Stimulated activated CD8-positive, alpha-beta memory T cell treated with anti-CD3 and anti-CD28 coated beads, Interleukin-12 subunit alpha, Interleukin-12 subunit beta, amount 100 ng/mL, for 1 hour (primary cell): ENCODE results near the gene HPX.
A peak's percentile ranks its signal among the peaks of the same experiment; 100 is the strongest.
"Not testable (repeated sequence)": the region's sequence is repeated elsewhere in the genome, so short reads cannot be mapped to it uniquely, and the experiment has no call there.

Source experiments
- DNase-seq: peaks from one replicate; pipeline ENCODE4 v3.0.0-alpha.2; 2020; ENCODE audit warnings: low read depth

HPX gene

DNA sequence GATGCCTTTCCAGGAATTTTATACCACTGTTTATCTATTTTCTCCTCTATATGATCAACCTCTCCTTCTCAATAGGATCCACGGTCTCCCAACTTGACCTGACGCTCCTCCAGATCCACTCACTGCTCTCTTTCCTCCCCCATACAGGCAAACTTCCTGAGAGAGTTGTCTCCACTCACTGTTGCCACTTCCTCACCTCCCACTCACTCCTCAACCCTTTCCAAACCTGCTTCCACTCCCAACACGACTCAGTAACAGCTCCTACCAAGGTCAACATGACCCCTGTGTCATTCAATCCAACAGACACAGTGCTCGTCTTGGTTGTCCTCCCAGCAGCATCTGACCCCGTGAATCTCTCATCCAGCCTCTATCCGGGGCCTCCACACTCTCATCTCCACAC is 25.0 kb downstream of the HPX start:
- no peak for DNase-seq

DNA sequence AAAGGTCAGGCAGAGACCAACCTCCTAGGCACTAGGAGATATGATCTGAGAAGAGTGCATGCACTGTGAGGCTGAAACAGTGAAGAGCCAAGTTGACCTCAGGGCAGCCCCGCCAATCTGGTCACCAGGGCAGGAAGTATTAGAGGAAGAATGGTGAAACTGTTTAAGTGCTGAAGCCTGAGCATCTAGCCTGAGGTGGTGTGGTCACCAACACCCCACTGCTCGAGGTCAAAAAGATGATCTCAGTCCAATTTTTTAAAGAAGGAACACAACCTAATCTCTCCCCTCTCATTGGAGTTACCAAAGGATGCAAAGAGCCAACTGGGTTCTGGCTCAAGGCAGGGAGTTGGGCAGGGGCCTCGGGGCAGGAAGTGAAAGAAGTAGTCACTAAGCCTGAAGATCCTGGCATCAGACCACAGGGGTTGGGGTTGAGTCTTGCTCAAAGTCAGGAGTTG is 25.9 kb downstream of the HPX start:
- no peak for DNase-seq

DNA sequence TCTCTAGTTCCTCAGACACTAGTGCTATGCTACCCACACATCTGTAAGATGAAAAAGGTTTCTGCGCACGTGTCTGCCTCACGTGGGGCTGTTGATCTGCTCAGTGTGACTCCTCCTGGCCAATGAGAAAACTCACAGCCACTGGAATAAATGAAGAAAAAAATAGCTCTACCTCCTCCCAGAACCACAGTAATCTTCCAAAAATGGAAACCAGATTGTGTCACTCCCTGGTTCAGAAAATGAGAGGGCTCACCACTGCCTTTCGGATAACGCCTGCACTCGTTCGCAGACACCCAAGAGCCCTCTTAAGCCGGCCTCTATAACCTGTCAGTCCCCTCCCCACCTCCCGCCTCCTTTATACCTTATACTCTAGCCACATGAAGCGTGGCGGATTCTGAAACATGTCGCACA is 27.0 kb downstream of the HPX start:
- DNase-seq, result no peak

DNA sequence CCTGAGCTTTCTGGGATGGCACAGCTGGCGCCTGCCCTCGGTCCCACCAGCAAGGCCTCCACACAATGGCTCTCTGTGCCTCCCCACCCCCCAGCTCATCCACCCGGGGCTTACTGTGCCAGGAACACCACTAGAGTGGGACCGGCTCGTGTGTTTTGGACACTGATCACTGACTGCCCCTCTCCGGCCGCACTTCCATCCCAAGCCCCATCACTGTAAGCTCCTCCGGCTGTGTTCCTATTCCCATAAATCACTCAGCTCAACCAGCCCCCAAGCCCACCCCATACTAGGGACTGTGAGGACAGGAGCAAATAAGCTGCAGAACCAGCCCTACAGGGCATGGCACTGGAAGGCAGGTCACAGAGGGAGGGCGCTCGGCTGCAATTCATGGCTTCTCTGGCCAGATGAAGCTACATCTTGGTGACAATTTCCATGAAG is 29.2 kb downstream of the HPX start:
- DNase-seq, result no peak

DNA sequence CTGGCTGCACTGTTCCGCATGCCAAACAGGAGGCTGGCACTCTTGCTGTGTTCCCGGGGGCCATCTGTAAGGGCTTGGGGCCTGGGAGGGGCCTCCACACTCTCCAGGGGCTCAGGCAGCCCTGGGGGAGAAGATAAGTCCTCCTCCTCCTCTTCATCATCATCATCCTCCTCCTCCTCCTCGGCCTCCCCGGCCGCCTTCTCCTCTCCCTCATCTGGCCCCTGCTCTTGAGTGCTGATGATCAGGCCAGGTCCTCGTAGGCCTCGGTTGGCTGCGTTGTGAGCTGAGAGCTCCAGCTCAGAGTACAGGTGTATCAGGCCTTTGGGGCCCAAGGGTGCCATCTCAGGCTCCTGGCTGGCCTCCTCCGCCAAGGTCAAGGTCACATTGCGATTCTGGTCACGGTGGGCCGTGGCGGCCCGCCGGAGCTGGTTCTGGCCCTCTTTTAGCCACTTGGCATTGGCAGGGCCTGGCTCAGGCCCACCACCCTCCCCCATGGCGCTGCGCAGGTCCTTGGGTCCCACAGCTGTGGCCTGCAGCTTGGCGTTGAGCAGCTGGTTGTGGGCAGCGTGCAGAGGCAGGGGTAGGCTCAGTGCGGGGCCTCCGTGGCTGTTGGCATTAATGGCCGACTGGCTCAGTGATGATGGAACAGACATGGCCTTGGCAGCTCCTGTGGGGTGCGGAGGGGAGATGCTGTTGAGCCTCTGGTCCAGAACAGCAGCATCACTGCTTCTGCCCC is 29.9 kb downstream of the HPX start:
- no peak for DNase-seq

DNA sequence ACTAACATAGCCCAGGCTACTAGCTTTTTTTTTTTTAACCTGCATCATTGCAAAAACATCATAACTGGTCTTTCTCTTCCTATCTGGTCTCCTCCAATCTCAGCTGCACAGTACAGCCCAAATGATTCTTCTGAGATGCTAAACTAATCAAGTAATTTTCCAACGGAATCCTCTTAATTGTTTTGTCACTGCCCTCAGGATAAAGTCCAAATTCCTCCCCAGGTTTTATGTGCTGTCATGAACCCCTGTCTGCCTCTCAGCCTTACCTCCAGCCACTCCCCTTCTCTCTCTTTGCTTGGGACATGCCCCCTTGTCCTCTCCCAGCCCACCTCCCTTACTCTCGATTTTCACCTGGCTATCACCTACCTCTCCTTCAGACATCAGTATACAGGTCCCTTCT is 34.4 kb downstream of the HPX start:
- no peak for DNase-seq

DNA sequence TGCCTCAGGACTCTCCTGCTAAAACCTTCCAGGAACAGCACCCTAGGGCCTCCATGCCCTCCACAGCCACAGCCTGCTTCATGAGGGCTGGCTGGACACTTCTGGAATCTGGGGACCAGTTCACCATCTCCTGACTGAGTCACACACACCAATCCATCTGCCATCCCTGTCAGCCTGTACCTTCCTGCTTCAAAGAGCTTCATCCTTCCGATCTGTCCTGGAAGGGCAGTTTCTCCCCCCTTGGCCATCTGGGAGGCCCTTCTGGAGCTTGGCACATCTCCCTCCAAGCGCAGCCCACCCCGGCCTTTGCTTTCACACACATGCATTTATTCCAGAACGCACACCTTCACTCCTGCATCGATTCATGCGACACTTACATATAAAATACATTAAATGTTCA is 34.9 kb downstream of the HPX start:
- DNase-seq, result no peak

DNA sequence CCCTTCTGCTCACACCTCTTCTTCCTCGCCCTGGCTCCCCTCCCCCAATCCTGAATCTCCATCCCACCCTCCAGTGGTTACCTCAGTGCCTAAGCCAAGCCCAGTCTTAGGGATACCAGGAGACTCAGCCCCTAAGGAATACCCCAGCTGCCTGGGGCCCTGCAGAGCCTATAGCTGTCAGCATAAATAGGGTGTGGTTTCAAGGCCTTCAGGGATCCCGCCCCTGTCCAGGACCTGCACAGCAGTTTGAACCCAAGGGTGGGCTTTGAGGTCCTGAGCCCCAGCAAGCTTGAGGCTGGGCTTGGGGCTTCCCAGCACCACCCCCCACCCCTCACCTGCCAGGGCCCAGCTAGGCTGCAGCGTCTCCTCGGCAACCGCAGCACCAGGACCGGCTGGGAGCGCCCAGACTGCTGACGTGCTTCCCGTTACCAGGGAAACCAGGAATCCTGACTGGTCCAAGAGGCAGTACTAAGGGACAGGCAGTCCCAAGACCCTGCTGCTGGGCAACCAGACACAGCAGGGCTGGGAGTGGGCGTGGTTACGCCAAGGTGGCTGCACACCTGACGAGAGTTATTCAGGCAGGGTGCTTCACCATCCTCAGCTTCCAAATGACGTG is 35.6 kb downstream of the HPX start:
- no peak for DNase-seq

DNA sequence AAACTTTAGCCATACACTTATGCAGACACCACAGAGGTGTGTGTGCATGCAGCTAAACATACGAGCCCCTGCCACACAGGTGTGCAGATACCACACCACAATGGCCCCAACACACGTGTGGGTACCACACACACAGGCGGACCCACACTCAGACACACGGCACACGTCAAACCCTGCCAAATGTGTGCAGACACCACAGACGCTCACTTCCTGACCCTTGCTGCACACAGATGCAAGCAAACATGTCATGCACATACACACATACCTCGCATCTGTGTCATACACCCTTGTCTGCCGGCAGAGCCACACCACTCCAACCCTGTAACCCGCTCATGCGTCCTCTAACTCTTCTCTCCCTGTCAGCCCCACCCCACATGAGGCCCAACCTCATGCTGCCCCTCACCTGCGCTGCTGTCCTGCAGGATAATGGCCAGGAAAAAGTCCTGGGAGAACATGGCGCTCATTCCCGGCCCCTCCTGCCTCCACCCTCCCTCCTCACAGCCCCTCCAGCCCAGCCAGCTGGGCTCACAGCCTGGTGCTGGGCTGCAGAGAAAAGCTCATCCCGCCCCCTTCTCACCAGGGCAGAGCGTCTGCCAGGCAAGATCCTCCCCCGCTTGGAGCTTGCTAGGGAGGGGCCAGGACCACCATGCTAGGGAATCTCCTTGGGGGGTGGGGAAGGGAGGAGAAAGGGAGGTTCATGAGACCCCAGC is 36.3 kb downstream of the HPX start:
- no peak for DNase-seq

DNA sequence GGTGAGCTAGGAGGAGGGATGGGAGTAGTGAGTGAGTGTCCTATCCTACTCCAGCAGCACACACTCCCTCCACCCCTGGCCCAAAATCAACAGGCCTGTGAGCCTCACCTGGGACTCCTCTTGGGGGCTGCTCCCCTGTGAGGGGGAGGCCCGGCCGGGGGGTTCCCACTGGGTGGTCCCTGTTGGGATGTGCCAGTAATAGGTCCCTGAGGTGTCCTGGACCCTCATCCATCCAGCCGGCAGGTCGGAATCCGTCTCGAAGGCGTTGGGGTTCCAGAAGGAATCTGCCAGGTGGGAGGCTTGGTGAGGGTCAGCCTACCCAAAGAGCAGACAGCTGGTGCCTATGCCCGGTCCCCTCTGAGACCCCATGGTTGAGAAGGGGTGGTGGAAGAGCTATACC is 37.2 kb downstream of the HPX start:
- DNase-seq, result no peak

DNA sequence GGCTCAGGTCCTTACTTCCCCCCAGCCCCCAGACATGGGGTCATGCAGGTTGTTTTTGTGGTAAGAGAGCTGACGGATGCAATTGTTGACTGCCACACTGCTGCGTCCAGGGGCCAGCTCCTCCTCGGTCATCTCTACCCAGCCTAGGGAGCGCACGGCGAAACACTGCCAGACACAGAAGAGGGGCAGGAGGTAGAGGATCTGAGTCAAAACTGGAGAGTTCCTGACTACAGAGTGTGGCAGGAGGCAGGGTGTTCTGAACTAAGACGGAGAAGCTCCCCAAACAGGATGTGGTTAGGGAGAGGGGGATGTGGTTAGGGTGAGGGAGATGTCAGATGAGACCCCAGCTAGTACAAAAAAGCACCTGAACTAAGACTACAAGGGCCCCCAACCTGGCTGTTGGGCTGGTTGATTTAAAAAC is 38.2 kb downstream of the HPX start:
- peak; percentile 43 for DNase-seq

DNA sequence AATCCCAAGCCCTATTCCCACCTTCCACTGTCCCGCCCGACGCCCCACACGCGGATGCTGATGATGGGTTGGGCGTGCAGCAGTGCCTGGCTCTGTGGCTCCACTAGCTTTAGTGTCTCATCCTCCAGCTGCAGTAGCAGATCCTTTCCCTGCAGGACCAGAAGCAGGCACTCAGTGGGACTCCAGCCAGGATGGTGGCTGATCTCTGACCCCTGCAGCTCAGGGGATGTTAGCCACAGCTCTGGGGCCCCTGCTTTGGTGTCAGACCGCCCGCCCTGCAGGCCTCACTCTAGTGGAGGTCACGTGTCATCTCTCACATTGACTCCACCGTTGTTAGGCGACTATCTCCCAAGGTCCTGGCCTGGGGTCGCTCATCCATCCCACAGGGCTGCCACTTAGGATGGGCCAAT is 38.7 kb downstream of the HPX start:
- no peak for DNase-seq

DNA sequence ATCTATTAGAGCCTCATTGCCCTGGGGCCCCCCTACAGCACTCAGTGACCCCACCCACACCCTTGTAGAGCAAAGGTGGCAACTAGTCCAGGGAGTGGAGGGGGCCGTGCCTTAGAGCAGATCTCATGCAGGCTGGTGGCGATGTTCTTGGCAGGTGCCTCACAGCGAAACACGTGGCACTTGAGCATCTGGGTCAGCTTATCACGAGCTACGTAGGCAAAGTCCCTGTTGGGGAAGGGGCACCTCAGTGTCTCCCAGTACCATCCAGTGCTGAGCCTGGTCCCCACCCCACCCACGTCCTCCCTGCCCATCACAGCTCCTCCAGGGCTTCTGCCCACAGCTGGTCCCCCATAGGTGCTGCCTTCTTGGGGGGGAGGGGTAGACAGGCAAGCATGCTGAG is 39.3 kb downstream of the HPX start:
- no peak for DNase-seq

DNA sequence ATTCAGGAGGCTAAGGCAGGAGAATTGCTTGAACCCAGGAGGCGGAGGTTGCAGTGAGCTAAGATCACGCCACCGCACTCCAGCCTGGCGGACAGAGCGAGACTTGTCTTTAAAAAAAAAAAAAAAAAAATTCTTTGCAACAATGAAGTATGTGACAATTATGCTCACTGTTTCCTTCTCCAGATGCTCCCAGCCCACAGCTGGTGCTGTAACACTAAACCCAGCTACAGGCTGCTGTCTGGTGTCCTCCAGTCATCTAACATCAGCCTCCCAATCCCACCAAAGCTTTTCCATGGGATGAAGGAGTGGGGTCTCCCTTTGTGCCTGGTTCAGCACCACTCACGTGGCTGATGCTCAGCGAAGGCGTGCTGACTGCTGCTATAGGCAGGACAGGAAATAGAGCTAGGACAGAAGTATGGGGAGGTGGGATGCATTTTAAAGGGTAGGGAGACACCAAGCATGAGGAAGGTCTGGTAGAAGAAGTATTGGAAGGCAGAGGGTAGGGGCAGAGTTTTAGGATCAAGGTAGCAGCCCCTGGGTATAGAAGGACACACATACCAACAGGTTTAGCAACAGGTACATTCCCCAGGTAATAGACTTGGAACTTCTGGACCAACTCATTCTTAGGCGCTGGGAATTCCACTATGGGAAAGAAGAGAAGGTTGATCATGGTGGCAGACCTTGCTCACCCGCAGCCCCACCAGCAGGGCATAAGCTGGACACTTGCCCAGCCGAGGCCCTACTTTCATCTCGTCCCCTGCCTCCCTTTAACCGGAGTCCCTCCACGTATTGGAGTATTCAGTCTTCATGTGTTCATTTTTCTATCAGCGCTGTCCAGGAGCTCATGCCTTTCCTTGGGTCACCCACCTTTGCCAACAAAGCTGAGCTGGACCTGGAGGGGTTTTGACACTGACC is 40.1 kb downstream of the HPX start:
- DNase-seq, result no peak

DNA sequence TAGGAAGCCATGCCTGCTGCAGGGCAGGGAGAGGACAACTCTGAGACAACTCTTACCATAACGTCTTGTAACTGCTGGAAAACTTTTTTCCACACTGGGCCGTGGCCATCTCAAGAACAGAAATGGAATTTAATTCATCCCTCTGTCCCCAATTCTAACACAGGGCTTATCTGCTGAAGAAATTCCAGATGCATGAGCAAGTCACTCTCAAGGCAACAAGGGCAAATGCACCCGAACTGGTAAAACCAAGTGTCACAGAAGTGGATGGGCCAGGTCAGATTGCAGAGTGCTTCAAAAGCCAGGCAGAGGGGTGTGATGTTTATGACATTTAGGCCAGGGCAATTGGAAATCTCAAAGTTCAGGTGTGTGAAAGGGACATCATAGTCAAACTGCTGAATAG is 43.2 kb downstream of the HPX start:
- no peak for DNase-seq

DNA sequence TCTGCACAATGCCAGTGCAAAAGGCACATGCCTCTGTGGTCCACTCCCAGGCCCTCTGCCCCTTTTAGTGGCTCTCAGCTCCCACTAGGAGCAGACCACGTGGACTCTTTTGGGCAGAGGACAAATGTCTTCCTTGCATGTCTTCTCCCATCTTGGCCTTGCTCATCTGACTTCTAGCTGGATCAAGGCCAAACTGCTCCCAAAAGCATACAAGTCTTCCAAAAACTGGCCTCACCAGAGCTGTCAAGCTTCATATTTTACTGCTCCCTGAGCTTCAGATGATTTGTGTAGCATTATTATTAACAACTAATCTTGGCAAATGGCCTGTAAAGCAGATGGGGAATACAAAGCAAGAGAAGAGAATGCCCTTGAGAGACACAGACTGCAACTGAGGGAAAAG is 43.6 kb downstream of the HPX start:
- no peak for DNase-seq

DNA sequence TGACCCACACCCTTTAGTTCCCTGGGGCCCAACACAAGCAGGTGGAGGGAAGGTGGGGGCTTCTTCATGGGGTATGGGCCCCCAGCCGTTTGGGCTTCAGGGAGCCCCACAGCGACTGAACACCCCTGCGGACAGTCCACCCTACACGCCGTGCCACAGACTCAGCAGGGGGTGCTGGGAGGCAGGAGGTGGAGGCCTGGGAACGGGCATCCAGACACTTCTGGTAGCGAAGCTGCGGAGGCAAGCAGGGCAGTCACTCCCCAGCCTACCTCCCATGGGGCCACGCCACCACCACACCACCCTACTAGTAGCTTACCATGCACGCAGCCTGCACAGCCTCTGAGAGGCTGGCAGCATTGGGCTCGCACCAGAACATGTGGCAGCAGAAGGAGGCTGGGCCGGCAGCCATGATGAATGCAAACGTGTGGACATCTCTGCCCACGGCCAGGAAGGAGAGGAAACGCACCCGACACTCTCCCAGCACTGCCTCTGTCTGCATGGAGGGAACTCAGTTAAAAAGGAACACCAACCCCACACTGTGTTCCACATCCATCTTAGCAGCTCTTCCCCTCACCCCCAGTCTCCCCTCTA is 45.2 kb downstream of the HPX start:
- DNase-seq, result no peak

DNA sequence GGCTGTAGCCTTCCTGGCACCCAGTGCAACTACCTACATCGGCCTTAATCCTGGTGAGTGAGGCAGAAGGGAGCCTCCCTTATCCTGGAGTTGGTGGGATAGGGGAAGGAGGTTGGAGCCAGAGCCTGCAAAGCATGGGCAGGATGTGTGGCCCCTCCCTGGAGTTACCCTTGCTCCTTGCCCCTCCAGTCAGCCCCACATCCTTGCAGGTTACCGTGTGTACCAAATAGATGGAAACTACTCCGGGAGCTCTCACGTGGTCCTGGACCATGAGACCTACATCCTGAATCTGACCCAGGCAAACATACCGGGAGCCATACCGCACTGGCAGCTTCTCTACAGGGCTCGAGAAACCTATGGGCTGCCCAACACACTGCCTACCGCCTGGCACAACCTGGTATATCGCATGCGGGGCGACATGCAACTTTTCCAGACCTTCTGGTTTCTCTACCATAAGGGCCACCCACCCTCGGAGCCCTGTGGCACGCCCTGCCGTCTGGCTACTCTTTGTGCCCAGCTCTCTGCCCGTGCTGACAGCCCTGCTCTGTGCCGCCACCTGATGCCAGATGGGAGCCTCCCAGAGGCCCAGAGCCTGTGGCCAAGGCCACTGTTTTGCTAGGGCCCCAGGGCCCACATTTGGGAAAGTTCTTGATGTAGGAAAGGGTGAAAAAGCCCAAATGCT is 46.7 kb downstream of the HPX start:
- DNase-seq, result no peak

DNA sequence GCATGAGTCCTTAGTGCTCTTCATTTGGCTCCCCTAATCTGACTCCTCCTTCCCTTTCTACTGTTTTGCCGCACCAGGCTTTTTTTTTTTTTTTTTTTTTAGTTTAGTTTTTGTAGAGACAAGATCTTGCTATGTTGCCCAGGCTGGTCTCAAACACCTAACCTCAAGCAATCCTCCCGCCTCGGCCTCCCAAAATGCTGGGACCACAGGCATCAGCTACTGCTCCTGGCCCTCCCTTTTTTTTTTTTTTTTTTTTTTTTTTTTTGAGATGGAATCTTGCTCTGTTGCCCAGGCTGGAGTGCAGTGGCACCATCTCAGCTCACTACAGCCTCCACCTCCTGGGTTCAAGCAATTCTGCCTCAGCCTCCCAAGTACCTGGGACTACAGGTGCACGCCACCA is 48.5 kb downstream of the HPX start:
- not testable (repeated sequence) for DNase-seq

DNA sequence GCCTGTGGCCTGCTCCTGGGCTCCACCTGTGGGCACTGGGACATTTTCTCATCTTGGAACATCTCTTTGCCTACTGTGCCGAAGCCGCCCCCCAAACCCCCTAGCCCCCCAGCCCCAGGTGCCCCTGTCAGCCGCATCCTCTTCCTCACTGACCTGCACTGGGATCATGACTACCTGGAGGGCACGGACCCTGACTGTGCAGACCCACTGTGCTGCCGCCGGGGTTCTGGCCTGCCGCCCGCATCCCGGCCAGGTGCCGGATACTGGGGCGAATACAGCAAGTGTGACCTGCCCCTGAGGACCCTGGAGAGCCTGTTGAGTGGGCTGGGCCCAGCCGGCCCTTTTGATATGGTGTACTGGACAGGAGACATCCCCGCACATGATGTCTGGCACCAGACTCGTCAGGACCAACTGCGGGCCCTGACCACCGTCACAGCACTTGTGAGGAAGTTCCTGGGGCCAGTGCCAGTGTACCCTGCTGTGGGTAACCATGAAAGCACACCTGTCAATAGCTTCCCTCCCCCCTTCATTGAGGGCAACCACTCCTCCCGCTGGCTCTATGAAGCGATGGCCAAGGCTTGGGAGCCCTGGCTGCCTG is 49.2 kb downstream of the HPX start:
- no peak for DNase-seq
